Measurements from ENCODE around the gene AP1M2. TPM values are rescaled to one million over a fixed set of nuclear protein-coding genes. Genes with fewer than 3 reads are reported as not detected.

Gene AP1M2
- polyA plus RNA-seq, 2 of the 4 experiments (the other 2 are of a cell fraction): 17.4 to 53.1 TPM

DNA sequence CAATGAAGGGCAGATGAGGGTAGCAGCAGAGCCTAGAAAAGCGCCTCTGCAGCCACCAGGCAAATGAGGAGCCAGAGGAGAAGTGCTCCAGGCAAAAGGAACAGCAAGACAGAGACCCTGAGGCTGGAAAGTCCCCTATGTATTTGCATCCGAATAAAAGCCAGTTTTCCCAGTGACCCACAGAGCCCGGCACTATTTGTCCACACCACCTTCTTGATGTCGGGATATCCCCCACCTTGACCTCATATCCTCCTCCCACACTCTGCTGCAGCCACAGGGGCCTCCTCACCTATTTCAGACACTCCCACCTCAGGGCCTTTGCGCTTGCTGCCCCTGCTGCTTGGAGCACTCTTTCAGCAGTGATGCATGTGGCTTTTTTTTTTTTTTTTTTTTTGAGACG, 36.8 kb downstream of the AP1M2 start (continued):
- no peak for TF ChIP-seq POLR2AphosphoS2 (conservative IDR thresholded peaks at IDR 0.05; ENCODE audit: low read length)

DNA sequence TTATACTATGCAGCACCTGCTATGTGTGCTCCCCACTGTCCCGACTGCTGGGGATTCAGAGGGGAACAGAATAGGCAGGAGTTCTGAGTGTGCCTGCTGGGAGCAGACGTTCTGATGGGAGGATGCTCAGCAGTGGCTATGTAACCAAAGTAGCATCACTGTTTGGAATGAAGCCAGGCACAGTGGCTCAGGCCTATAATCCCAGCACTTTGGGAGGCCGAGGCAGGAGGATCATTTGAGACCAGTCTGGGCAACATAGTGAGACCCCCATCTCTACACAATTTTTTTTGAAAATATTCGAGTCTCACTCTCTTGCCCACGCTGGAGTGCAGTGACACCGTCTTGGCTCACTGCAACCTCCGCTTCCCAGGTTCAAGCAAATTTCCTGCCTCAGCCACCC, 37.4 kb downstream of the AP1M2 start:
- FAIRE-seq (no peak), ATAC-seq (no peak), DNase-seq (ENCODE audit: low read depth in 1 of 2, low spot score in 1 of 2) (no peak)
- Histone ChIP-seq H3K27ac (no peak overlapping the region), H3K4me2 (no peak overlapping the region), H3K9me3 (no peaks in the 10 kb centered on the region), H3K4me3 (no peak overlapping the region), H3K4me1 (peaks cover 3% of the 10 kb centered on the region; the same call in 2 of the 3 replicates)
- WGBS (ENCODE audit: missing lambda C conversion rate): 91% methylated on average over 6 of the region's 7 CpGs
- no peak for TF ChIP-seq EP300 (IDR thresholded peaks at IDR 0.05)
- TF ChIP-seq, protein P1, sequence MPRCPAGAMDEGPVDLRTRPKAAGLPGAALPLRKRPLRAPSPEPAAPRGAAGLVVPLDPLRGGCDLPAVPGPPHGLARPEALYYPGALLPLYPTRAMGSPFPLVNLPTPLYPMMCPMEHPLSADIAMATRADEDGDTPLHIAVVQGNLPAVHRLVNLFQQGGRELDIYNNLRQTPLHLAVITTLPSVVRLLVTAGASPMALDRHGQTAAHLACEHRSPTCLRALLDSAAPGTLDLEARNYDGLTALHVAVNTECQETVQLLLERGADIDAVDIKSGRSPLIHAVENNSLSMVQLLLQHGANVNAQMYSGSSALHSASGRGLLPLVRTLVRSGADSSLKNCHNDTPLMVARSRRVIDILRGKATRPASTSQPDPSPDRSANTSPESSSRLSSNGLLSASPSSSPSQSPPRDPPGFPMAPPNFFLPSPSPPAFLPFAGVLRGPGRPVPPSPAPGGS (IDR thresholded peaks at IDR 0.05): no peak
- TF ChIP-seq, protein P2, sequence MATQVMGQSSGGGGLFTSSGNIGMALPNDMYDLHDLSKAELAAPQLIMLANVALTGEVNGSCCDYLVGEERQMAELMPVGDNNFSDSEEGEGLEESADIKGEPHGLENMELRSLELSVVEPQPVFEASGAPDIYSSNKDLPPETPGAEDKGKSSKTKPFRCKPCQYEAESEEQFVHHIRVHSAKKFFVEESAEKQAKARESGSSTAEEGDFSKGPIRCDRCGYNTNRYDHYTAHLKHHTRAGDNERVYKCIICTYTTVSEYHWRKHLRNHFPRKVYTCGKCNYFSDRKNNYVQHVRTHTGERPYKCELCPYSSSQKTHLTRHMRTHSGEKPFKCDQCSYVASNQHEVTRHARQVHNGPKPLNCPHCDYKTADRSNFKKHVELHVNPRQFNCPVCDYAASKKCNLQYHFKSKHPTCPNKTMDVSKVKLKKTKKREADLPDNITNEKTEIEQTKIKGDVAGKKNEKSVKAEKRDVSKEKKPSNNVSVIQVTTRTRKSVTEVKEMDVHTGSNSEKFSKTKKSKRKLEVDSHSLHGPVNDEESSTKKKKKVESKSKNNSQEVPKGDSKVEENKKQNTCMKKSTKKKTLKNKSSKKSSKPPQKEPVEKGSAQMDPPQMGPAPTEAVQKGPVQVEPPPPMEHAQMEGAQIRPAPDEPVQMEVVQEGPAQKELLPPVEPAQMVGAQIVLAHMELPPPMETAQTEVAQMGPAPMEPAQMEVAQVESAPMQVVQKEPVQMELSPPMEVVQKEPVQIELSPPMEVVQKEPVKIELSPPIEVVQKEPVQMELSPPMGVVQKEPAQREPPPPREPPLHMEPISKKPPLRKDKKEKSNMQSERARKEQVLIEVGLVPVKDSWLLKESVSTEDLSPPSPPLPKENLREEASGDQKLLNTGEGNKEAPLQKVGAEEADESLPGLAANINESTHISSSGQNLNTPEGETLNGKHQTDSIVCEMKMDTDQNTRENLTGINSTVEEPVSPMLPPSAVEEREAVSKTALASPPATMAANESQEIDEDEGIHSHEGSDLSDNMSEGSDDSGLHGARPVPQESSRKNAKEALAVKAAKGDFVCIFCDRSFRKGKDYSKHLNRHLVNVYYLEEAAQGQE (IDR thresholded peaks at IDR 0.05): no peak
- no peak for TF ChIP-seq HOXB5 (CRISPR knock-in tag; IDR thresholded peaks at IDR 0.05)
- TF ChIP-seq CTCF (IDR thresholded peaks at IDR 0.05): no peak
- no peak for TF ChIP-seq TFCP2L1 (CRISPR knock-in tag; IDR thresholded peaks at IDR 0.05)
- no peak for TF ChIP-seq MAFK (IDR thresholded peaks at IDR 0.05; ENCODE audit: partially characterized antibody)
- TF ChIP-seq RAD21 (conservative IDR thresholded peaks at IDR 0.05 in 1 of 2, IDR thresholded peaks at IDR 0.05 in 1 of 2): no peak
- no peak for TF ChIP-seq EHMT2 (IDR thresholded peaks at IDR 0.05; ENCODE audit: low read depth)
- no peak for TF ChIP-seq NFE2L2 (conservative IDR thresholded peaks at IDR 0.05; ENCODE audit: low read length)
- no peak for TF ChIP-seq MAZ (IDR thresholded peaks at IDR 0.05; ENCODE audit: borderline replicate concordance, low read depth, low read length)
- TF ChIP-seq BHLHE40 (IDR thresholded peaks at IDR 0.05; ENCODE audit: low read depth, low read length): no peak
- TF ChIP-seq FOXS1 (CRISPR knock-in tag; IDR thresholded peaks at IDR 0.05): no peak
- TF ChIP-seq CBX2 (IDR thresholded peaks at IDR 0.05; ENCODE audit: borderline replicate concordance, low read depth): no peak
- TF ChIP-seq FOSL2 (IDR thresholded peaks at IDR 0.05): no peak
- TF ChIP-seq FOSL2 (CRISPR knock-in tag; IDR thresholded peaks at IDR 0.05): no peak
- TF ChIP-seq, protein P3, sequence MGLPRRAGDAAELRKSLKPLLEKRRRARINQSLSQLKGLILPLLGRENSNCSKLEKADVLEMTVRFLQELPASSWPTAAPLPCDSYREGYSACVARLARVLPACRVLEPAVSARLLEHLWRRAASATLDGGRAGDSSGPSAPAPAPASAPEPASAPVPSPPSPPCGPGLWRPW (IDR thresholded peaks at IDR 0.05): no peak
- no peak for TF ChIP-seq HOXA7 (CRISPR knock-in tag; IDR thresholded peaks at IDR 0.05)
- TF ChIP-seq KDM5A (IDR thresholded peaks at IDR 0.05): no peak
- CTCF ChIA-PET: interaction anchor here (2.4 kb wide), 1 partner anchor 31 kb away, joined by 5 read pairs; no protein-coding TSS in a partner anchor
- POLR2A ChIA-PET: no interaction called here
